K562 (cell line): Measurements from ENCODE around the gene PDE3A. TPM values are rescaled to one million over a fixed set of nuclear protein-coding genes. Genes with fewer than 3 reads are reported as not detected.

Source experiments
- AFF1 ChIP-seq, 2 experiments: fragments of 450-650 bp; IDR thresholded peaks; 2 replicates each; pipeline ENCODE4 v1.6.1; 2018; ENCODE audit warnings: mild to moderate bottlenecking in 2 of 2, low read depth in 1 of 2; ENCODE audit not compliant: partially characterized antibody in 2 of 2
- ARNT ChIP-seq, 2 experiments: fragments of 450-650 bp; IDR thresholded peaks; 2 replicates each; pipeline ENCODE4 v1.6.1; 2016; ENCODE audit warnings: mild to moderate bottlenecking in 1 of 2
- ATF1 ChIP-seq, 2 experiments: fragments of 450-650 bp in 1 of 2; IDR thresholded peaks; 2 replicates each; pipeline ENCODE4 v1.6.1; 2016; ENCODE audit warnings: missing compliant biosample characterization in 1 of 2, missing genetic modification characterization in 1 of 2
- ATF6 ChIP-seq: sonication (generic); formaldehyde crosslinking; IDR thresholded peaks from 2 replicates; pipeline ENCODE4 v1.4.0; 2020; ENCODE audit warnings: mild to moderate bottlenecking, missing genetic modification reagents
- NEUROD1 ChIP-seq: fragments of 150-350 bp; IDR thresholded peaks from 2 replicates; pipeline ENCODE4 v1.6.1; 2014; ENCODE audit warnings: borderline replicate concordance, low read length, low read depth; ENCODE audit not compliant: partially characterized antibody
- SMARCE1 ChIP-seq: fragments of 450-650 bp; IDR thresholded peaks from 2 replicates; pipeline ENCODE4 v1.7.1; 2016; ENCODE audit warnings: mild to moderate bottlenecking
- ZMIZ1 ChIP-seq, 2 experiments: fragments of 150-350 bp in 1 of 2; IDR thresholded peaks; 2 replicates each; pipeline ENCODE4 v1.6.1; 2012 to 2016; ENCODE audit warnings: low read depth in 2 of 2, low read length in 2 of 2, mild to moderate bottlenecking in 1 of 2, moderate library complexity in 1 of 2
- ZNF143 ChIP-seq: sonication (generic); formaldehyde crosslinking; IDR thresholded peaks from 2 replicates; pipeline ENCODE4 v1.9.0; 2022; ENCODE audit warnings: mild to moderate bottlenecking, missing genetic modification reagents
- polyA plus RNA-seq, 8 experiments: library from polyadenylated mRNA; depleted of rRNA in 4 of 8; stranded (reverse) in 5 of 8; unstranded in 3 of 8; fragments of >200 nt; fragmentation: Nextera tagmentation in 2 of 8; fragmentation: Illumina TruSeq in 1 of 8; extraction: Ambion mirVana in 2 of 8; extraction: Trizol in 1 of 8; gene quantifications; 2 replicates each; pipeline versions ENCODE4 v1.2.1 to v1.2.3, GENCODE V29; 2011 to 2014; ENCODE audit warnings: inconsistent platforms in 1 of 8, missing spikeins in 1 of 8
- total RNA-seq, 7 experiments: library from RNA; depleted of rRNA in 6 of 7; stranded (reverse); fragments of >200 nt in 6 of 7; fragmentation: Illumina TruSeq in 2 of 7; extraction: Trizol in 2 of 7; gene quantifications; 2 replicates each; pipeline versions ENCODE4 v1.2.1 to v1.2.3, GENCODE V29; 2011 to 2021; ENCODE audit warnings: low replicate concordance in 1 of 7

Gene PDE3A
- total and polyA plus RNA-seq, 9 of the 15 experiments (the other 6 are each of a cell fraction or from before 2014, with no cell fraction given) = 0.02 TPM; not detected in 8

GRCh38 chr12:20434996-20435395, 66.7 kb downstream of the PDE3A start (continued):
- no peak for TF ChIP-seq ZNF143 (CRISPR knock-in tag)
- no peak for TF ChIP-seq ARNT (IDR thresholded peaks at IDR 0.05)
- no peak for TF ChIP-seq AFF1 (IDR thresholded peaks at IDR 0.05; ENCODE audit: low read depth in 1 of 2, partially characterized antibody in 2 of 2)
- no peak for TF ChIP-seq ATF1 (CRISPR knock-in tag; IDR thresholded peaks at IDR 0.05)
- TF ChIP-seq ATF1 (tag; IDR thresholded peaks at IDR 0.05) = no peak
- TF ChIP-seq NEUROD1 = no peak
- TF ChIP-seq ATF6 (CRISPR knock-in tag) = no peak
- no peak for TF ChIP-seq ZMIZ1 (IDR thresholded peaks at IDR 0.05; ENCODE audit: low read depth in 2 of 2, low read length in 2 of 2)
- no peak for TF ChIP-seq SMARCE1
